ENCODE data around the gene CENPB.
A peak's percentile ranks its signal among the peaks of the same experiment; 100 is the strongest.

DNA sequence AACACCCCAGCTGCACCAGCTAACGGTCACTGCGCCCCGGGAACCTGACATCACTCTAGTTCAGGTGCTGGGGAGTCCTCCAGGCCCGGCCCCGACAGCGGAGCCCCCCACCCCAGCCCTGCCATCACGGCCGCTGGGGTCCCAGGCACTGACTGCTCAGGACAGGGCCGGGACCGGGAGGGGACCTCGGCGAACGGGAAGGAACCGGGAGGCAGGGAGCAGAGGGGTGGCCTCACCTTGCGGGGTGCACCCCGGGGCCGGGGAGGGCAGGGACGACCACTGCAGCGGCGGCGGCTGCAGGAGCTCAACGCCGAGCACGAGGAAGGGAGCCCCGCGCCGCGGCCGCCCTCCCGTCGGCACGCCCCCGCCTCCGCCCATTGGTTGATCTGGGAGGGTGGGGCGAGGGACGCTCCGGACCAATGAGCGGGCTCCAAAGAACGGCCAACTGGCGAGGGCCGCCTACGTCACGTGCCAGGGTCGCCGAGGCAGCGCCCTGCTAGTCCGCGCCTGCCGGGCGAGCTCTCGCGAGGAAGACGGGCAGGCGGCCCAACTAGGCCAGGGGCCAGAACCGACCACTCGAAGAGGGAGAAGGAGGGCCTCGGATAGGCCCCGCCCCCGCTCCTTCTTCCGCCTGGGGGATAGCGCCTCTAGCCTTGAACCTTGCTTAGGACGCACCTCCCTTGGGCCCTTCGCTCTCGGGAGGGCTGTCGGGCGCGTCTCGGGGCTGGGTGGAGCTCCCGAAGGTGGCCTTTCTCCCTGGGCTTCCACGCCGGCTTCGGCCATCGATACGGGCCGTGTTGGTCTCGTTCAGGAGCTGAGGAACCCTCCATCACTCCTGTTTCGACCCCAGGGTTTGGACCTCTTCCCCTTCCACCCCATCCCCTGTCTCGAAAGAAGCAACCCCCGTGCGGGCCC is 18.9 kb downstream of the CENPB start, which contains the start of gene ADISSP:
- TF ChIP-seq, protein P1, sequence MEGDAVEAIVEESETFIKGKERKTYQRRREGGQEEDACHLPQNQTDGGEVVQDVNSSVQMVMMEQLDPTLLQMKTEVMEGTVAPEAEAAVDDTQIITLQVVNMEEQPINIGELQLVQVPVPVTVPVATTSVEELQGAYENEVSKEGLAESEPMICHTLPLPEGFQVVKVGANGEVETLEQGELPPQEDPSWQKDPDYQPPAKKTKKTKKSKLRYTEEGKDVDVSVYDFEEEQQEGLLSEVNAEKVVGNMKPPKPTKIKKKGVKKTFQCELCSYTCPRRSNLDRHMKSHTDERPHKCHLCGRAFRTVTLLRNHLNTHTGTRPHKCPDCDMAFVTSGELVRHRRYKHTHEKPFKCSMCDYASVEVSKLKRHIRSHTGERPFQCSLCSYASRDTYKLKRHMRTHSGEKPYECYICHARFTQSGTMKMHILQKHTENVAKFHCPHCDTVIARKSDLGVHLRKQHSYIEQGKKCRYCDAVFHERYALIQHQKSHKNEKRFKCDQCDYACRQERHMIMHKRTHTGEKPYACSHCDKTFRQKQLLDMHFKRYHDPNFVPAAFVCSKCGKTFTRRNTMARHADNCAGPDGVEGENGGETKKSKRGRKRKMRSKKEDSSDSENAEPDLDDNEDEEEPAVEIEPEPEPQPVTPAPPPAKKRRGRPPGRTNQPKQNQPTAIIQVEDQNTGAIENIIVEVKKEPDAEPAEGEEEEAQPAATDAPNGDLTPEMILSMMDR (IDR thresholded peaks at IDR 0.05), result no peak
- TF ChIP-seq POLR2AphosphoS5 (IDR thresholded peaks at IDR 0.05) (peak in 2 of 3 donors; percentile 29 to 90), POLR2A (IDR thresholded peaks at IDR 0.05) (no peak), EP300 (IDR thresholded peaks at IDR 0.05) (no peak)
